ENCODE data around the gene RNF5. TPM values are rescaled to one million over a fixed set of nuclear protein-coding genes. Genes with fewer than 3 reads are reported as not detected.
A peak's percentile ranks its signal among the peaks of the same experiment; 100 is the strongest.

Gene RNF5
- total RNA-seq, 2 experiments from 2014 or later: 40.4 to 43.3 TPM

DNA sequence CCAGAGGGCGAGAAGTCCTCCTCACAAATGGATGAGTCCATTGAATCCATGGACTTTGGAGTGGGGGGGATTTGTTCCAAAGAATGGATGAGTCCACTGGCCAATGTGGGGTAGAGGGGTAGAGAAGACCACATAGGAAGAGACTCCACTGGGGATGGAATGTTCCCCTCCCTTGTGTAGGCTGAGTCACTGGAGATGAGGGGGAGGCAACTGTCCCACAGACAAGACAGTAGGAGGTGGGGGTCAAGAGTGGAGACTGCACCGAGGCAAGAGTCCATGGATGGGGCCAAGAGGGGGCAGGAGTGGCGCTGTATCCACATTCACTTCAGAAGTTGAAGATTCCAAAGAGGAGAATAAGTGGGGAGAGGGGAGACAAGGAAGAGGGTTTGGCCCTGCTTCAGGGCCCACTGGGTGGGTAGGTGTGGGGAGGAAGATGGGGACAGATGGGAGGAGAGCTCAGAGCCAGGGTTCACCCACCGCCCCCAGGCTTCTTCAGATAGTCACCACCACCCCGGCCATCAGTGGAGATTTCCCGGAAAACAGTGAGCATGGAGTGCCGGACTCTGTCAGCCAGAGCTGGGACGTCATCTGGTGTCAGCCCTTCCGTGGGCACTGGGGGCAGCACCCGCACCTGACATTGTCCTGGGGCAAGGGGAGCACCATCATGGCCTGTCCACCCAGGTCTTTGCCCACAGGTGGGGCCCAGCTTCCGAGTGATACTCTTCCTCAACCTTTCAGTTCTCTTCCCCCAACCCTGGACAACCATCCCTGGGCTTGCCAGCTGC is 9.2 kb upstream of the RNF5 start:
- ChIA-PET CTCF (interaction anchor here (1.2 kb wide), 1 partner anchor 17 kb away, joined by 3 read pairs; the partner anchor contains the start of gene PRRT1), POLR2A (no interaction called here)
- DNase-seq (no peak), ATAC-seq (no peak)
- no peak overlapping the region for H3K4me3 Mint-ChIP-seq
- H3K4me1 Mint-ChIP-seq (ENCODE audit: low read depth): peaks cover 16% of the 10 kb centered on the region
- no peaks in the 10 kb centered on the region for H3K27me3 Mint-ChIP-seq (ENCODE audit: low read depth)
- H3K9me3 Mint-ChIP-seq (ENCODE audit: insufficient read depth): no peaks in the 10 kb centered on the region
- peaks cover 40% of the 10 kb centered on the region for H3K36me3 Mint-ChIP-seq (ENCODE audit: low read depth)
- H3K27ac Mint-ChIP-seq: no peak overlapping the region

DNA sequence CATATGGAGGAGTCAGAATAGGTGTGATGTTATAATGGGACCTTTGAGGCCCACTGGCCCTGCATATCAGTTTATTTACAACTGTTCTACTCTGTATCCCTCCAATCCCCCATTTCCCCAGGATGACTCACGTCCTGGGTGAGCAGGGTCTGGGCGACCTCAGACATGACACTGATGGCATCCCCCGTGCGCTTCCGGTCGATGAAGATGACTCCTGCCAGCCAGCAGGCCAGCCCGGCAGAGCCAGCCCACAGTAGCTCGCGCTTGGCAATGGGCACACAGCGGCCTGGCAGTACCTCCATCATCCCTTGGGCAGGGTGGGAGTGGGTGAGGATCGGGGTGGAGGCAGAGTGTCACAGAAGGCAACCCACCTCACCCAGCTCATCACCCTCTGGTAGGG is 7.9 kb upstream of the RNF5 start:
- peaks cover 28% of the 10 kb centered on the region for H3K4me1 Mint-ChIP-seq (ENCODE audit: low read depth)
- ChIA-PET CTCF (no interaction called here), POLR2A (no interaction called here)
- H3K27me3 Mint-ChIP-seq (ENCODE audit: low read depth): no peaks in the 10 kb centered on the region
- ATAC-seq (no peak), DNase-seq (no peak)
- H3K4me3 Mint-ChIP-seq: no peak overlapping the region
- H3K36me3 Mint-ChIP-seq (ENCODE audit: low read depth): peaks cover 37% of the 10 kb centered on the region
- no peak overlapping the region for H3K27ac Mint-ChIP-seq
- H3K9me3 Mint-ChIP-seq (ENCODE audit: insufficient read depth): no peaks in the 10 kb centered on the region

DNA sequence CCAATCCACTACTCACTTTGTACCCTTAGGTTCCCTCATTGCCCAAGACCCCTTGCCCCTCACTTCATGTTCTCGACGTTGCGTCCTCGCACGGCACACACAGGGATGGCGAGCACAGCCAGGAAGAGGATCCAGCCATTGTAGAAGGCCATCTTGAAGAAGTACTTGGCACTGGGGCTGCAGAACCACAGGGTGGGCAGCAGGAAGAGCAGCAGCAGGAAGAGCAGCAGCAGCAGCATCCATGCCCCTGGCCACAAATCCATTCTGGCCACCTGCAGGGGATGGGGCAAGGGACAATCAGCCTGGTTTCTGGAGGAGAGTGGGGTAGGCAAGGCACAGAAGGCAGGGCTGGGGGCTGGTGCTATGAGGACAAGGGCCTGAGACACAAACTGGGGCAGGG is 7.0 kb upstream of the RNF5 start:
- POLR2A ChIA-PET: interaction anchor here (1.0 kb wide), 1 partner anchor 19 kb away, joined by 3 read pairs; the partner anchor contains the start of gene PBX2
- H3K4me1 Mint-ChIP-seq (ENCODE audit: low read depth): peaks cover 32% of the 10 kb centered on the region
- peaks cover 32% of the 10 kb centered on the region for H3K36me3 Mint-ChIP-seq (ENCODE audit: low read depth)
- CTCF ChIA-PET: interaction anchor here (1.2 to 1.3 kb wide), 2 partner anchors 24 to 52 kb away, joined by 3 to 5 read pairs; no protein-coding TSS in a partner anchor
- ATAC-seq: no peak
- no peak overlapping the region for H3K27ac Mint-ChIP-seq
- no peak overlapping the region for H3K4me3 Mint-ChIP-seq
- H3K9me3 Mint-ChIP-seq (ENCODE audit: insufficient read depth): no peaks in the 10 kb centered on the region
- no peak for DNase-seq
- no peaks in the 10 kb centered on the region for H3K27me3 Mint-ChIP-seq (ENCODE audit: low read depth)

DNA sequence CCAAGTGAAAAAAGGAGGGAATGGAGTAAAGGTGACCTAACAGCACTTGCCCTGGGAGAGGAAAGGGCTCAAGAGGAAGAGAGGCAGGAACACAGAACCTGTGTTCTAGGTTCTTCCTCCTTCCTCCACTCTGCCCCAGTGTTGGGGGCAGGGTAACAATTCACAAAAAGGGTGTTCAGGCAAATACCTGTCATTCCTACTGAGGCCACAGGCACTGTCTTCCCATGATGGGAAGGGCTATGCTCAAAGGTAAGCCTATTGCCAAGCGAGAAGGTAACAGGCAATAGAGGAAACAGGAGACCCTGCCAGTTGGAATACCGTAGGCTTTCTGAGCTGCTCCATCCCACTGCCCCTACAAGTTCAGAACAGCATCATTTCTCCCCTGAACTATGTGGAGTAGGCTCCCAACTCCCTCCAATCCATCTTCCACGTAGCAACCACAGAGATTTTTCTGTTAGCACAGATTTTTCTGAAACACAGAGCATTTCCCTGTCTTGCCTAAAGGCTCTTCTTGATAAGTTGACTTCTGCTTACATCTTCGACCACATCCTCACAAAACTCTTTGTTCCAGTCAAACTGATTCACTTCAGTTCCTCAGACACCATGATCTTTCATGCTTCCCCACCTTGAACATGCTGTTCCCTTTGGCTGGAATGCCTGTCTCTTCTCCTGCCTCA is 5.0 kb upstream of the RNF5 start:
- Mint-ChIP-seq H3K27ac (peak overlapping the region; percentile 4), H3K4me1 (ENCODE audit: low read depth) (peaks cover 46% of the 10 kb centered on the region), H3K9me3 (ENCODE audit: insufficient read depth) (no peaks in the 10 kb centered on the region), H3K27me3 (ENCODE audit: low read depth) (no peaks in the 10 kb centered on the region), H3K4me3 (no peak overlapping the region), H3K36me3 (ENCODE audit: low read depth) (peaks cover 23% of the 10 kb centered on the region)
- no peak for DNase-seq
- ChIA-PET POLR2A (no interaction called here), CTCF (no interaction called here)
- ATAC-seq: no peak

DNA sequence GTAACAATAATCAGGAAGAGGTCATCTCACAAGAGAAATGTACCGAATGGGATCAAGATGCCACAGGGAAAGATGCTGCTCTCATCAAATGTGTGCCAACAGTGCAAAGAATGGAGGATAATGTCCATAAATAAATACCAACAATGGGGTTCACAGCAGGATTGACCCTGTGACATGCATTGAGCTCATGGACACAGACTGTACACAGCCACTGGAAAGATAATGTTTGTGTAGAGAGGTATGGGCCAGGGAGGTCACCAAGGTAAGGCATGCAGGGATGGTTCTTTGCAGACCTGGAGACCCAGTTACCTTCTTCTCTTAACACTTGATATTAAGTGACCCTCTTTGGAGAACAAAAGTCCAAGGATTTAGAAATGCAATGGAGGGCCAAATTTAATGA is 3.8 kb upstream of the RNF5 start:
- Mint-ChIP-seq H3K27me3 (ENCODE audit: low read depth) (no peaks in the 10 kb centered on the region), H3K27ac (no peak overlapping the region), H3K4me1 (ENCODE audit: low read depth) (peaks cover 55% of the 10 kb centered on the region), H3K4me3 (peak overlapping the region; percentile 90), H3K9me3 (ENCODE audit: insufficient read depth) (no peaks in the 10 kb centered on the region), H3K36me3 (ENCODE audit: low read depth) (peaks cover 24% of the 10 kb centered on the region)
- ATAC-seq: no peak
- ChIA-PET CTCF (no interaction called here), POLR2A (interaction anchor here (0.5 kb wide), 1 partner anchor 22 kb away, joined by 4 read pairs; no protein-coding TSS in a partner anchor)
- DNase-seq: no peak

DNA sequence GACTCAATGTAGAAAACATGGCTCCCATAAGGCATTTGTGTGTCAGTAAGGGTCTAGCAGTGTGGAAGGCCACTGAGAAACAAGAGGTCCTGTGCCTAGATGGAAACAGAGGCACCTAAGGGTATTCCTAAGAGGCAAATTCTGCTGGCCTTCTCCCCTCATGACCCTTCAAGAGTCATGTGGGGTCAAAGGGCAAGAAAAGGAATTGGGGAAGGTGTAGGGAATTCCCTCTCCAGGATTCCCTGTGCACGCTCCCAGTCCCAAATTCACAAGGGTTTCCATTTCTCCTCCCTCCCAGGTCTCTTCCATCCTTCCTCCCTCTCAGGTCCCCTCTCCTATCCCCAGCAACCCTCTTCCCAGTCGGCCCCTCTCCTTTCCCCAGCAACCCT is 2.9 kb upstream of the RNF5 start:
- Mint-ChIP-seq H3K4me3 (peak overlapping the region; percentile 90), H3K9me3 (ENCODE audit: insufficient read depth) (no peaks in the 10 kb centered on the region), H3K27ac (peak overlapping the region; percentile 76), H3K27me3 (ENCODE audit: low read depth) (no peaks in the 10 kb centered on the region), H3K36me3 (ENCODE audit: low read depth) (peaks cover 20% of the 10 kb centered on the region), H3K4me1 (ENCODE audit: low read depth) (peaks cover 63% of the 10 kb centered on the region)
- ChIA-PET CTCF (no interaction called here), POLR2A (no interaction called here)
- DNase-seq: no peak
- no peak for ATAC-seq

DNA sequence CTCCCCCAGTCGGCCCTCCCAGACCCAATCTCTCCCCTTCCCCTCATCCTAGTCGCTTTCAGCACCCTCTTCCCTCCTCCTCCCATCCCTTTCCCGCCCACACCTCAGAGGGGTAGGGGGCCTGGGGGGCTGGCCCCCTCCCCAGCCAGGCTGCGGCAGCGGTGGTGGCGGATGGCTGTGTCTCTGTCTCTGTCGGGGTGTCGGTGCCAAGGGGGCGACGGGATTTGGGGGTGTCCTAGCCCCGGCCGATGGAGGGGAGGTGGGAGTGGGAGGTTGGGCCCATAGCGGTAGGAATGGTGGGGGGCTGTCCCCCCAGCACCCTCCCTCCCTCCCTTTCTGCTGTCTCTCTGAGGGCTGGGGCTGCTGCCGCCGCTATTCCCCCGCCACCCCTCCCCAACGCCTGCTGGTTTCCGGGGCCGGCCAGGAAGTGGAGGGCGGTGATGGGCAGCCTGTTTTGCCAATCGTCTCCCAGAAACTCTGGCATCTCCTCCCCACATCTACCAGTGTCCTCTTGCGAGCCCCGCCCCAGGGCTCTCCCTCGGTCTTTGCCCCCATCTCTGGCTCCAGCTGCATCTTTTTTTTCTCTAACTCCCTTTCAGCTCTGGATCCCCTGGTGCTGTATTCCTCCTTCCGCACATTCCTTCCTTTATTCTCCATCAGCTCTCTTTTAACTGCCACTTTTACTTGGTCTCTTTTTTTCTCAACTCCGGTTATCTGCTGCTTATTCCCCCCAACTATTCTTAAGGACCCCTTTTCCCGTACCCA is 2.3 kb upstream of the RNF5 start, which contains the start of gene AGPAT1:
TSS of gene AGPAT1 (minus strand) at position 374 of the 765 bp plus-strand sequence. CDS start 4,588 bp downstream, outside the sequence.
- Mint-ChIP-seq H3K27ac (peak within 1 kb of the TSS; percentile 92), H3K36me3 (ENCODE audit: low read depth) (peaks cover 21% of the 10 kb centered on the region), H3K4me1 (ENCODE audit: low read depth) (peaks cover 68% of the 10 kb centered on the region), H3K27me3 (ENCODE audit: low read depth) (no peaks in the 10 kb centered on the region), H3K4me3 (peak within 1 kb of the TSS; percentile 90), H3K9me3 (ENCODE audit: insufficient read depth) (no peaks in the 10 kb centered on the region)
- CTCF ChIA-PET: interaction anchor here (1.0 to 2.5 kb wide), 4 partner anchors 17 to 57 kb away, joined by 5 to 25 read pairs (median 8); partner anchors contain the start of genes ATF6B and GPSM3
- peak; percentile 57 for ATAC-seq
- DNase-seq: peak; percentile 98
- POLR2A ChIA-PET: interaction anchor here (0.6 to 1.3 kb wide), 7 partner anchors 8 to 49 kb away, joined by 3 to 6 read pairs (median 4); partner anchors contain the start of gene GPSM3

DNA sequence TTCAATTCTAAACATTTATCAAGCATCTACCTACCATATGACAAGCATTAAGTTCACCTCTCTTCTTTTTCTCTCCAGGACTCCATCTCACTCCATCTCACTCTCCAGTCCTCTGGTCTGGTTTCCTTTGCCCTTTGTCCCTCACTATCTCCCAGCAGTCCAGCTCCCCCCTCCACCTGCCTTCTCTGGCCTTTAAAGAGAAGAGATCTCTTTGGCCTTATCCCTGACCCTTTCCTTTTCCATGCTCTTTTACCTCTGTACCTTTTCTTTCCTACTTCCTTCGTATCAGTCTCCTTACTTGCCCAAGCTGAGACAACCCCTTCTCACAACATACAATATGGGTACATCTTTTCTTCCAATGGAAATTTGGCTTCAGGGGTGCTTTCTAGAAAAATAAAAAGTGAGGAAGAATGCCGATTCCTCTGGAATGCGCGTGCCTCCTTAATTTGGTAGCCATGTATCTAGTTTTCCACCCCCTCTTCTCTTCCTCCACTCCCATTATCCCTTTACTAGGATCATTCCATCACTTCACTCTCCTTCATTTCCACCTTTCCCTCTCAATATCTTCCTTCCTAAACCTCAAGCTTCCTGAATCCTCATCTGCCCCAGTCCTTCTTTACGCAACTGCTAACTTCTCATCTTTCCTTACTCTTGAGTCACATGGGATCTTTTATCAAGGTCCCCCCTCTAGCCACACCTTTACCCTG is 1.6 kb upstream of the RNF5 start:
- Mint-ChIP-seq H3K9me3 (ENCODE audit: insufficient read depth) (no peaks in the 10 kb centered on the region), H3K27ac (peak overlapping the region; percentile 92), H3K4me3 (peak overlapping the region; percentile 90), H3K36me3 (ENCODE audit: low read depth) (peaks cover 21% of the 10 kb centered on the region), H3K4me1 (ENCODE audit: low read depth) (peaks cover 68% of the 10 kb centered on the region), H3K27me3 (ENCODE audit: low read depth) (no peaks in the 10 kb centered on the region)
- DNase-seq (no peak), ATAC-seq (no peak)
- POLR2A ChIA-PET: interaction anchor here (0.6 to 1.3 kb wide), 12 partner anchors 9 to 217 kb away, joined by 3 to 8 read pairs (median 4); partner anchors contain the start of genes GPSM3 and PBX2
- CTCF ChIA-PET: interaction anchor here (1.0 to 2.5 kb wide), 4 partner anchors 16 to 58 kb away, joined by 5 to 25 read pairs (median 8); partner anchors contain the start of genes ATF6B and GPSM3

DNA sequence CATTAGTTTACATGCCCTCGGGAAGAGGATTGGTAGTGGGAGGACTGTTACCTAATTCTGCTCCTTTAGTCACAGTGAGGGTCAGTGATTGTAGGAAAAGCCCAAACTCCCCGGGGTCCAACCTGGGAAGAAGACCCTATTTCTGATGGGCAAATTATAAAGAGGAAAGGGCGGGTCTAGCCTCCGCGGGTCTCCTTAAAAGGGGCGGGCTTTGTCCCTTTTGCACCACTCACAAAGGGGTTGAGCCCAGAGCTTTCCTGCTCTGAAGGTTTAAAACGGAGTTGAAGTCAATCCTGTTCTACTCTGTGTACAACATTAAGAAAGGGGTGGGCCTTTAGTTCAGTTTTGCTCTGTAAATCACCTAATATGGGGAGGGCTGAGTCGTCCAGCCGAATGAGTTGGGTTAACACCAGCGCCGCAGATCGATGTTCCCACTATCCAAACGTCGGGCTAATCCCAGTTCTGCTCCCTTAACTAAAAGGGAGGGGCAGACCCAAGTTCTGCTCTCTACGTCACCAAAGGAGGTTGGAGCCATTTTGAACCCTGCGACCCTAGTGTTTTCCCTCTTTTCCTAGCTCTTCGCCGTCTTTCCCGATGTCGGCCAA is 920 bp upstream of the RNF5 start:
- Mint-ChIP-seq H3K4me1 (ENCODE audit: low read depth) (peaks cover 71% of the 10 kb centered on the region), H3K4me3 (peak overlapping the region; percentile 90), H3K27me3 (ENCODE audit: low read depth) (no peaks in the 10 kb centered on the region), H3K27ac (peak overlapping the region; percentile 92), H3K9me3 (ENCODE audit: insufficient read depth) (no peaks in the 10 kb centered on the region), H3K36me3 (ENCODE audit: low read depth) (peaks cover 25% of the 10 kb centered on the region)
- POLR2A ChIA-PET: interaction anchor here (0.6 to 1.3 kb wide), 6 partner anchors 12 to 360 kb away, joined by 3 to 8 read pairs (median 5); partner anchors contain the start of genes GPSM3 and PBX2
- CTCF ChIA-PET: interaction anchor here (1.0 to 2.5 kb wide), 4 partner anchors 16 to 60 kb away, joined by 3 to 25 read pairs (median 6); no protein-coding TSS in a partner anchor
- ATAC-seq: peak; percentile 5
- peak; percentile 63 for DNase-seq

DNA sequence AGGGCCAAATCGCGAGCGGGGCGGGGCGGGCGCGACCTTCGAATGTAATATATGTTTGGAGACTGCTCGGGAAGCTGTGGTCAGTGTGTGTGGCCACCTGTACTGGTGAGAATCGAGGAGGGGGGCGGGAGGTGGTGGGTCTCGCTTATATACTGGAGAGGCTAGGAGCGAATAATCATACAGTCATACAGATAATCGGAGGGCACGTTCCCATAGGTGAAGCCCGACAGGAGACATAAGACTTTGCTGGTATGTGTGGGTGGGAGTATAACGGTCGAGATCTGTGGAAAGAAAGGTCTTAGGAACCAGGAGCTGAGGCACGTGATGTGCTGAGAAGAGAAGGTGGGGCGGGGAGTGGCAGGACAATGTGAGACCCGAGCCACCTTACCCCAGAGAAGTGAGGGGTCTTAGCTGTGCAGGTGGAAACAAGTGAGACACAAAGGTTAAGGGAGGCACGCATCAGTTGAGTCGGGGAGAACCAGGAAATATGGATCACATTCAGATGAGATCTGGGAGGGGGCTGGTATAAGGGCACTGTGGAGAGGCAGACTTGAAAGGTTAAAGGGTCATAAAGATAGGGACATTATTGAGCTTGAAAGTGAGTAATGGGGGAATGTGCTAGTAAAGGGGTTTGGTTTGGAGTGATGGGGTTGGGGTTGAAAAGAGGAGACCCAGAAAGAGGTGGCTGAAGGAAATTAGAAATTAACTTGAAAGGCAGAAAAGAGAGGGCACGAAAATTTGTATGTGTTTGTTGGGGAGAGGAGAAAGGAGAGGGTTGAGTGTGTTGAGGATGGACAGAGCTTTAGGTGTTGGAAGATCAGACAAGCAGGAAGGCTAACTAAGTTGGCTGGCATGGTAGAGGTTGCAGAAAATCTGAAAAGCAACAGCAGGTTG is 589 bp downstream of the RNF5 start:
- CTCF ChIA-PET: interaction anchor here (0.8 to 2.0 kb wide), 6 partner anchors 11 to 61 kb away, joined by 3 to 15 read pairs (median 4); partner anchors contain the start of genes GPSM3 and PBX2
- peak overlapping the region; percentile 90 for H3K4me3 Mint-ChIP-seq
- H3K27me3 Mint-ChIP-seq (ENCODE audit: low read depth): no peaks in the 10 kb centered on the region
- H3K27ac Mint-ChIP-seq: peak overlapping the region; percentile 92
- no peaks in the 10 kb centered on the region for H3K9me3 Mint-ChIP-seq (ENCODE audit: insufficient read depth)
- ATAC-seq (no peak), DNase-seq (no peak)
- H3K36me3 Mint-ChIP-seq (ENCODE audit: low read depth): peaks cover 33% of the 10 kb centered on the region
- POLR2A ChIA-PET: interaction anchor here (0.6 to 2.5 kb wide), 3 partner anchors 11 to 715 kb away, joined by 3 to 45 read pairs (median 3); partner anchors contain the start of genes GPSM3 and PBX2
- H3K4me1 Mint-ChIP-seq (ENCODE audit: low read depth): peaks cover 57% of the 10 kb centered on the region

All from activated CD8-positive, alpha-beta T cell treated with anti-CD3 and anti-CD28 coated beads, Interleukin-2, amount 10 ng/mL, durations not matched to agents 7 days and 5 days (primary cell).